GM12878 (cell line): ENCODE measurements around the gene WBP2NL. TPM values are rescaled to one million over a fixed set of nuclear protein-coding genes. Genes with fewer than 3 reads are reported as not detected.

Experiments used
- ATAC-seq: fragments of 200-7000 bp; cut with Tn5 transposase; 3 replicates; pipeline ENCODE4 v1.9.1; 2020; ENCODE audit warnings: mild to moderate bottlenecking, moderate library complexity
- BruUV-seq: library from RNA; stranded (reverse); fragments of 400-500 nt; replicated peaks from 2 replicates; lab custom pipeline; 2021; lab: Mats Ljungman, UMichigan
- CTCF ChIA-PET: fragments of 300-600 bp; sonication (Branson Sonifier 250); formaldehyde crosslinking; extraction: SDS; loops from one replicate; lab custom pipeline; 2021; ENCODE audit warnings: inconsistent platforms; lab: Yijun Ruan, JAX
- POLR2A ChIA-PET: fragments of 350-600 bp; formaldehyde crosslinking; extraction: SDS; loops from one replicate; lab custom pipeline; 2021; ENCODE audit warnings: inconsistent platforms; lab: Charles Lee
- RAD21 ChIA-PET: fragments of 300-600 bp; sonication (Branson Sonifier 250); formaldehyde crosslinking; loops from one replicate; lab custom pipeline; 2023; ENCODE audit warnings: antibody characterized with exemption; ENCODE audit not compliant: unreplicated experiment; lab: Charles Lee
- SMC1A ChIA-PET: fragments of 300-600 bp; sonication (Branson Sonifier 250); formaldehyde crosslinking; loops from one replicate; lab custom pipeline; 2023; ENCODE audit not compliant: unreplicated experiment, uncharacterized antibody; lab: Charles Lee
- DNase-seq: peaks from one replicate; pipeline ENCODE4 v3.0.0-alpha.2; 2011; ENCODE audit warnings: low read depth, low spot score
- FAIRE-seq: peaks from 3 replicates; lab custom pipeline; 2011; peaks lifted over from hg19 to GRCh38; lab: Jason Lieb, UNC
- H2AFZ ChIP-seq: 2 replicates; pipeline ENCODE4 v1.6.0; 2011; ENCODE audit warnings: low read depth, low read length, control low read depth; ENCODE audit not compliant: control insufficient read depth
- H3K27ac ChIP-seq: 2 replicates; pipeline ENCODE4 v1.5.1; 2011; ENCODE audit warnings: control low read depth; ENCODE audit not compliant: control insufficient read depth, insufficient read depth
- H3K27me3 ChIP-seq, 2 experiments: replicated peaks in 1 of 2; 2 replicates each; pipeline versions ENCODE4 v1.6.0 to v1.6.1; 2011; ENCODE audit warnings: low read length in 1 of 2; ENCODE audit not compliant: control insufficient read depth in 2 of 2, insufficient read depth in 2 of 2
- H3K36me3 ChIP-seq, 2 experiments: 2 replicates each; pipeline ENCODE4 v1.5.1; 2011; ENCODE audit warnings: low read length in 1 of 2; ENCODE audit not compliant: control insufficient read depth in 2 of 2, insufficient read depth in 2 of 2
- H3K4me1 ChIP-seq: 2 replicates; pipeline ENCODE4 v1.6.1; 2011; ENCODE audit warnings: mild to moderate bottlenecking, low read length, moderate library complexity, mixed read lengths; ENCODE audit not compliant: control insufficient read depth, insufficient read depth
- H3K4me2 ChIP-seq: 2 replicates; pipeline ENCODE4 v1.6.0; 2011; ENCODE audit warnings: control low read depth; ENCODE audit not compliant: control insufficient read depth, insufficient read depth
- H3K4me3 ChIP-seq: fragments of 200-600 bp; sonication (generic); 2 replicates; pipeline ENCODE4 v1.5.1; 2016
- H3K79me2 ChIP-seq: 2 replicates; pipeline ENCODE4 v1.6.0; 2011; ENCODE audit warnings: low read length; ENCODE audit not compliant: control insufficient read depth, insufficient read depth
- H3K9ac ChIP-seq: 2 replicates; pipeline ENCODE4 v1.8.0; 2011; ENCODE audit warnings: low read length, control low read depth, mixed read lengths; ENCODE audit not compliant: control insufficient read depth, insufficient read depth
- H3K9me3 ChIP-seq: replicated peaks from 3 replicates; pipeline ENCODE4 v1.5.1; 2011; ENCODE audit warnings: mild to moderate bottlenecking, low read length; ENCODE audit not compliant: control insufficient read depth, insufficient read depth
- H4K20me1 ChIP-seq: 2 replicates; pipeline ENCODE4 v1.6.0; 2011; ENCODE audit not compliant: control insufficient read depth, insufficient read depth
- BCLAF1 ChIP-seq: fragments of 450-650 bp; IDR thresholded peaks from 2 replicates; pipeline ENCODE4 v1.6.1; 2017; ENCODE audit warnings: antibody characterized with exemption, mild to moderate bottlenecking, moderate library complexity
- CEBPB ChIP-seq, 2 experiments: fragments of 150-350 bp in 1 of 2; IDR thresholded peaks; 2 replicates each; pipeline ENCODE4 v1.6.1; 2012 to 2014; ENCODE audit warnings: low read depth in 2 of 2, low read length in 2 of 2, borderline replicate concordance in 1 of 2, inconsistent platforms in 1 of 2
- DPF2 ChIP-seq: fragments of 450-650 bp; IDR thresholded peaks from 2 replicates; pipeline ENCODE4 v1.6.1; 2017; ENCODE audit warnings: mild to moderate bottlenecking
- FOXK2 ChIP-seq: fragments of 450-650 bp; IDR thresholded peaks from 2 replicates; pipeline ENCODE4 v1.6.1; 2017; ENCODE audit warnings: mild to moderate bottlenecking, moderate library complexity
- IKZF2 ChIP-seq, 2 experiments: fragments of 450-650 bp; IDR thresholded peaks; 2 replicates each; pipeline ENCODE4 v1.6.1; 2017; ENCODE audit warnings: mild to moderate bottlenecking in 2 of 2, moderate library complexity in 2 of 2
- SIX5 ChIP-seq: IDR thresholded peaks from 2 replicates; pipeline ENCODE4 v1.6.1; 2011; ENCODE audit warnings: mild to moderate bottlenecking, low read depth, low read length, moderate library complexity; ENCODE audit not compliant: severe bottlenecking
- SMARCA5 ChIP-seq: fragments of 450-650 bp; IDR thresholded peaks from 2 replicates; pipeline ENCODE4 v1.6.1; 2017; ENCODE audit warnings: mild to moderate bottlenecking
- SMC3 ChIP-seq: IDR thresholded peaks from 2 replicates; pipeline ENCODE4 v1.6.1; 2011; ENCODE audit warnings: low read length, improper control_type of control experiment, borderline replicate concordance
- TARDBP ChIP-seq: IDR thresholded peaks from 2 replicates; pipeline ENCODE4 v1.6.1; 2016; ENCODE audit warnings: borderline replicate concordance
- ZNF622 ChIP-seq: fragments of 450-650 bp; IDR thresholded peaks from 2 replicates; pipeline ENCODE4 v1.6.1; 2017; ENCODE audit warnings: mild to moderate bottlenecking, inconsistent platforms
- WGBS: methylation state at CpG from one replicate; pipeline ENCODE4 v1.1.6; 2016; ENCODE audit warnings: low lambda C conversion rate; ENCODE audit not compliant: insufficient replicate concordance, insufficient coverage; ENCODE audit errors: missing lambda C conversion rate; 5-methylcytosine and 5-hydroxymethylcytosine counted together
- in situ Hi-C: fragments of 300-500 bp; cut with MboI; formaldehyde crosslinking; loops from 9 replicates; pipeline ENCODE4 v1.14.3; 2018; ENCODE audit warnings: mixed read lengths
- intact Hi-C: fragments of 100-400 bp; cut with micrococcal nuclease; formaldehyde crosslinking; loops from one replicate; pipeline ENCODE4 v1.14.2; 2022; ENCODE audit not compliant: unreplicated experiment
- polyA plus RNA-seq, 11 experiments: library from polyadenylated mRNA; depleted of rRNA in 4 of 11; unstranded in 6 of 11; stranded (reverse) in 5 of 11; fragments of >200 nt; fragmentation: Nextera tagmentation in 4 of 11; fragmentation: Illumina TruSeq in 1 of 11; extraction: Ambion mirVana in 4 of 11; extraction: Trizol in 1 of 11; gene quantifications; 1 replicate in 1 of 11; 2 replicates in 10 of 11; pipeline versions ENCODE4 v1.2.1 to v1.2.3, GENCODE V29; 2011 to 2016; ENCODE audit warnings: inconsistent platforms in 2 of 11, missing spikeins in 2 of 11, low read depth in 1 of 11
- total RNA-seq, 4 experiments: library from RNA; depleted of rRNA in 3 of 4; stranded (reverse); fragments of >200 nt in 3 of 4; fragmentation: Illumina TruSeq in 1 of 4; extraction: Trizol in 1 of 4; gene quantifications; 2 replicates each; pipeline versions ENCODE4 v1.2.1 to v1.2.3, GENCODE V29; 2013 to 2021
- TF ChIP-seq, protein P1 (sequence below): IDR thresholded peaks from 2 replicates; pipeline ENCODE4 v1.6.1; 2011; ENCODE audit warnings: low read depth, low read length, improper control_type of control experiment, borderline replicate concordance
- TF ChIP-seq, protein P2 (sequence below): fragments of 450-650 bp; IDR thresholded peaks from 2 replicates; pipeline ENCODE4 v1.6.1; 2017; ENCODE audit warnings: mild to moderate bottlenecking, moderate library complexity

Gene WBP2NL
- total and polyA plus RNA-seq, 10 of the 15 experiments (the other 5 are each of a cell fraction or from before 2014, with no cell fraction given): 0.46 to 1.9 (median 1.3) TPM

- Histone ChIP-seq H4K20me1 (peaks cover 2% of the 10 kb centered on the region; the same call in 1 of the 2 replicates), H3K27ac (peak within 1 kb of the TSS; percentile 88), H3K9me3 (no peaks in the 10 kb centered on the region), H2AFZ (peak within 1 kb of the TSS; percentile 99), H3K4me3 (peak within 1 kb of the TSS; percentile 83), H3K27me3 (no peaks in the 10 kb centered on the region), H3K36me3 (peaks cover 4 to 11% of the 10 kb centered on the region in 2 experiments; a peak in 3 of 4 replicates), H3K79me2 (peaks cover 10% of the 10 kb centered on the region), H3K9ac (peak within 1 kb of the TSS; percentile 85), H3K4me2 (peak within 1 kb of the TSS; percentile 82), H3K4me1 (peaks cover 19% of the 10 kb centered on the region)
- in situ Hi-C loops (no loop called here), intact Hi-C loops (loop anchor here (5.0 kb wide), 1 partner anchor 103 kb away; the partner anchor contains the start of gene SEPTIN3)
- ATAC-seq (peak; percentile 98), DNase-seq (peak; percentile 91), FAIRE-seq (peak; percentile 97)
- 2% methylated on average over 56 of the region's 56 CpGs for WGBS
- BruUV-seq: TSS peak; percentile 96
- ChIA-PET CTCF (interaction anchor here (0.6 to 1.9 kb wide), 6 partner anchors 10 to 515 kb away, joined by 3 to 8 read pairs (median 6); partner anchors contain the start of gene NDUFA6), POLR2A (interaction anchor here (0.6 to 3.0 kb wide), 8 partner anchors 9 to 371 kb away, joined by 3 to 21 read pairs (median 4); partner anchors contain the start of genes NDUFA6 and SMDT1), RAD21 (interaction anchor here (0.7 to 1.6 kb wide), 6 partner anchors 8 to 373 kb away, joined by 3 to 5 read pairs (median 4); no protein-coding TSS in a partner anchor), SMC1A (interaction anchor here (1.1 to 2.6 kb wide), 6 partner anchors 10 to 130 kb away, joined by 3 to 11 read pairs (median 4); partner anchors contain the start of gene SMDT1)
- TF ChIP-seq DPF2: peak; percentile 30; the same call in 1 of the 2 replicates
- TF ChIP-seq, protein P1, sequence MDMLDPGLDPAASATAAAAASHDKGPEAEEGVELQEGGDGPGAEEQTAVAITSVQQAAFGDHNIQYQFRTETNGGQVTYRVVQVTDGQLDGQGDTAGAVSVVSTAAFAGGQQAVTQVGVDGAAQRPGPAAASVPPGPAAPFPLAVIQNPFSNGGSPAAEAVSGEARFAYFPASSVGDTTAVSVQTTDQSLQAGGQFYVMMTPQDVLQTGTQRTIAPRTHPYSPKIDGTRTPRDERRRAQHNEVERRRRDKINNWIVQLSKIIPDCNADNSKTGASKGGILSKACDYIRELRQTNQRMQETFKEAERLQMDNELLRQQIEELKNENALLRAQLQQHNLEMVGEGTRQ: no peak
- TF ChIP-seq TARDBP: 0 out of 2 replicates have a peak, but pooled peaks have one; percentile 65
- TF ChIP-seq SIX5: no peak
- no peak for TF ChIP-seq ZNF622
- no peak for TF ChIP-seq CEBPB (IDR thresholded peaks at IDR 0.05; ENCODE audit: borderline replicate concordance in 1 of 2, low read depth in 2 of 2, low read length in 2 of 2)
- no peak for TF ChIP-seq BCLAF1
- no peak for TF ChIP-seq SMC3
- TF ChIP-seq IKZF2 (IDR thresholded peaks at IDR 0.05): no peak; a peak in 2 of 4 replicates
- no peak for TF ChIP-seq FOXK2
- TF ChIP-seq, protein P2, sequence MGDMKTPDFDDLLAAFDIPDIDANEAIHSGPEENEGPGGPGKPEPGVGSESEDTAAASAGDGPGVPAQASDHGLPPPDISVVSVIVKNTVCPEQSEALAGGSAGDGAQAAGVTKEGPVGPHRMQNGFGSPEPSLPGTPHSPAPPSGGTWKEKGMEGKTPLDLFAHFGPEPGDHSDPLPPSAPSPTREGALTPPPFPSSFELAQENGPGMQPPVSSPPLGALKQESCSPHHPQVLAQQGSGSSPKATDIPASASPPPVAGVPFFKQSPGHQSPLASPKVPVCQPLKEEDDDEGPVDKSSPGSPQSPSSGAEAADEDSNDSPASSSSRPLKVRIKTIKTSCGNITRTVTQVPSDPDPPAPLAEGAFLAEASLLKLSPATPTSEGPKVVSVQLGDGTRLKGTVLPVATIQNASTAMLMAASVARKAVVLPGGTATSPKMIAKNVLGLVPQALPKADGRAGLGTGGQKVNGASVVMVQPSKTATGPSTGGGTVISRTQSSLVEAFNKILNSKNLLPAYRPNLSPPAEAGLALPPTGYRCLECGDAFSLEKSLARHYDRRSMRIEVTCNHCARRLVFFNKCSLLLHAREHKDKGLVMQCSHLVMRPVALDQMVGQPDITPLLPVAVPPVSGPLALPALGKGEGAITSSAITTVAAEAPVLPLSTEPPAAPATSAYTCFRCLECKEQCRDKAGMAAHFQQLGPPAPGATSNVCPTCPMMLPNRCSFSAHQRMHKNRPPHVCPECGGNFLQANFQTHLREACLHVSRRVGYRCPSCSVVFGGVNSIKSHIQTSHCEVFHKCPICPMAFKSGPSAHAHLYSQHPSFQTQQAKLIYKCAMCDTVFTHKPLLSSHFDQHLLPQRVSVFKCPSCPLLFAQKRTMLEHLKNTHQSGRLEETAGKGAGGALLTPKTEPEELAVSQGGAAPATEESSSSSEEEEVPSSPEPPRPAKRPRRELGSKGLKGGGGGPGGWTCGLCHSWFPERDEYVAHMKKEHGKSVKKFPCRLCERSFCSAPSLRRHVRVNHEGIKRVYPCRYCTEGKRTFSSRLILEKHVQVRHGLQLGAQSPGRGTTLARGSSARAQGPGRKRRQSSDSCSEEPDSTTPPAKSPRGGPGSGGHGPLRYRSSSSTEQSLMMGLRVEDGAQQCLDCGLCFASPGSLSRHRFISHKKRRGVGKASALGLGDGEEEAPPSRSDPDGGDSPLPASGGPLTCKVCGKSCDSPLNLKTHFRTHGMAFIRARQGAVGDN: peak; percentile 68
- TF ChIP-seq SMARCA5: peak; percentile 55; the same call in 1 of the 2 replicates
Observed at GRCh38 chr22:42070517-42071422, 72.2 kb downstream of the WBP2NL start, which contains the start of gene NAGA. NAGA (minus strand) TSS chr22:42070812; CDS start chr22:42070297, 515 bp downstream.
